H9 (cell line): ENCODE results near the gene NHERF1. TPM values are rescaled to one million over a fixed set of nuclear protein-coding genes. Genes with fewer than 3 reads are reported as not detected.

ENCODE experiments used
- DNase-seq: peaks from one replicate; pipeline ENCODE4 v3.0.0-alpha.2; 2017
- H2AFZ ChIP-seq: one replicate; pipeline ENCODE4 v1.6.1; 2013; ENCODE audit warnings: mild to moderate bottlenecking, low read length, control low read depth, moderate library complexity
- H2AK5ac ChIP-seq: 2 replicates; pipeline ENCODE4 v1.6.1; 2013; ENCODE audit warnings: low read length, control low read depth, mixed read lengths; ENCODE audit not compliant: insufficient read length
- H2BK120ac ChIP-seq: one replicate; pipeline ENCODE4 v1.6.1; 2013; ENCODE audit warnings: low read depth, mild to moderate bottlenecking, low read length, control low read depth, inconsistent platforms; ENCODE audit not compliant: poor library complexity, severe bottlenecking
- H2BK12ac ChIP-seq: 2 replicates; pipeline ENCODE4 v1.6.1; 2013; ENCODE audit warnings: low read length, control low read depth, mixed read lengths, low read depth; ENCODE audit not compliant: insufficient read length
- H2BK15ac ChIP-seq: 2 replicates; pipeline ENCODE4 v1.6.1; 2013; ENCODE audit warnings: low read depth, low read length, control low read depth
- H2BK20ac ChIP-seq: one replicate; pipeline ENCODE4 v1.6.1; 2013; ENCODE audit warnings: low read depth, mild to moderate bottlenecking, low read length, control low read depth, inconsistent platforms; ENCODE audit not compliant: poor library complexity, severe bottlenecking
- H2BK5ac ChIP-seq: 2 replicates; pipeline ENCODE4 v1.6.1; 2013; ENCODE audit warnings: low read length, control low read depth, mixed read lengths; ENCODE audit not compliant: insufficient read length
- H3K14ac ChIP-seq: 2 replicates; pipeline ENCODE4 v1.6.1; 2013; ENCODE audit warnings: low read length, control low read depth; ENCODE audit not compliant: insufficient read depth
- H3K18ac ChIP-seq: 2 replicates; pipeline ENCODE4 v1.6.1; 2013; ENCODE audit warnings: low read depth, mild to moderate bottlenecking, mixed read lengths, low read length, control low read depth; ENCODE audit not compliant: insufficient read length
- H3K23ac ChIP-seq: 2 replicates; pipeline ENCODE4 v1.6.1; 2013; ENCODE audit warnings: low read length, control low read depth, mixed read lengths, low read depth; ENCODE audit not compliant: insufficient read length
- H3K23me2 ChIP-seq: 2 replicates; pipeline ENCODE4 v1.6.1; 2013; ENCODE audit warnings: low read depth, mild to moderate bottlenecking, mixed read lengths, low read length, control low read depth; ENCODE audit not compliant: insufficient read length, poor library complexity, severe bottlenecking
- H3K27ac ChIP-seq: 2 replicates; pipeline ENCODE4 v1.5.1; 2013; ENCODE audit warnings: low read length, control low read depth, mixed read lengths, low read depth; ENCODE audit not compliant: insufficient read length
- H3K27me3 ChIP-seq: 2 replicates; pipeline ENCODE4 v1.6.1; 2013; ENCODE audit warnings: low read length, control low read depth, inconsistent platforms; ENCODE audit not compliant: insufficient read depth
- H3K4ac ChIP-seq: 2 replicates; pipeline ENCODE4 v1.6.1; 2013; ENCODE audit warnings: low read depth, mild to moderate bottlenecking, control low read depth, inconsistent platforms, low read length, moderate library complexity
- H3K4me1 ChIP-seq: 2 replicates; pipeline ENCODE4 v1.6.1; 2013; ENCODE audit warnings: low read length, control low read depth, inconsistent platforms; ENCODE audit not compliant: insufficient read depth
- H3K4me2 ChIP-seq: 2 replicates; pipeline ENCODE4 v1.6.1; 2013; ENCODE audit warnings: low read length, control low read depth, mixed read lengths; ENCODE audit not compliant: insufficient read length, insufficient read depth
- H3K56ac ChIP-seq: 2 replicates; pipeline ENCODE4 v1.6.1; 2013; ENCODE audit warnings: low read depth, mild to moderate bottlenecking, mixed read lengths, low read length, control low read depth; ENCODE audit not compliant: insufficient read length
- H3K79me1 ChIP-seq: 2 replicates; pipeline ENCODE4 v1.6.1; 2013; ENCODE audit warnings: low read depth, mild to moderate bottlenecking, moderate library complexity, low read length, control low read depth, inconsistent platforms; ENCODE audit not compliant: insufficient read depth, poor library complexity, severe bottlenecking
- H3K79me2 ChIP-seq: 2 replicates; pipeline ENCODE4 v1.6.1; 2013; ENCODE audit warnings: low read length, control low read depth, inconsistent platforms; ENCODE audit not compliant: insufficient read depth
- H3K9ac ChIP-seq: 2 replicates; pipeline ENCODE4 v1.6.1; 2013; ENCODE audit warnings: low read length, control low read depth, mixed read lengths; ENCODE audit not compliant: insufficient read length; ENCODE audit errors: extremely low read depth
- H3K9me3 ChIP-seq: one replicate; pipeline ENCODE4 v1.6.1; 2013; ENCODE audit warnings: low read depth, low read length, inconsistent platforms; ENCODE audit not compliant: control insufficient read depth
- H3T11ph ChIP-seq: one replicate; pipeline ENCODE4 v1.6.1; 2013; ENCODE audit warnings: mild to moderate bottlenecking, low read length, control low read depth, inconsistent platforms
- H4K20me1 ChIP-seq: one replicate; pipeline ENCODE4 v1.6.1; 2013; ENCODE audit not compliant: control insufficient read depth, insufficient read length, insufficient read depth
- H4K5ac ChIP-seq: 2 replicates; pipeline ENCODE4 v1.6.1; 2013; ENCODE audit warnings: low read depth, mild to moderate bottlenecking, mixed read lengths, low read length, control low read depth; ENCODE audit not compliant: insufficient read length
- H4K8ac ChIP-seq: replicated peaks from 2 replicates; pipeline ENCODE4 v1.6.1; 2013; ENCODE audit warnings: low read length, control low read depth, mixed read lengths, low read depth; ENCODE audit not compliant: insufficient read length
- H4K91ac ChIP-seq: 2 replicates; pipeline ENCODE4 v1.6.1; 2013; ENCODE audit warnings: low read depth, mild to moderate bottlenecking, moderate library complexity, mixed read lengths, low read length, control low read depth; ENCODE audit not compliant: insufficient read length
- H3K27ac Mint-ChIP-seq, 3 experiments: 2 replicates in 2 of 3; 3 replicates in 1 of 3; pipeline ENCODE4 v1.8.0; 2020 to 2021; ENCODE audit warnings: mixed read lengths in 3 of 3, mild to moderate bottlenecking in 1 of 3, moderate library complexity in 1 of 3
- H3K27me3 Mint-ChIP-seq: 2 replicates; pipeline ENCODE4 v1.8.0; 2021; ENCODE audit warnings: low read depth, mild to moderate bottlenecking, moderate library complexity, mixed read lengths
- H3K36me3 Mint-ChIP-seq, 3 experiments: 2 replicates in 2 of 3; 3 replicates in 1 of 3; pipeline ENCODE4 v1.8.0; 2020 to 2021; ENCODE audit warnings: low read depth in 3 of 3, mixed read lengths in 3 of 3; ENCODE audit not compliant: insufficient read depth in 1 of 3
- H3K4me1 Mint-ChIP-seq, 2 experiments: 2 replicates each; pipeline ENCODE4 v1.8.0; 2020; ENCODE audit warnings: mixed read lengths in 2 of 2
- H3K4me3 Mint-ChIP-seq, 2 experiments: 2 replicates in 1 of 2; 3 replicates in 1 of 2; pipeline ENCODE4 v1.8.0; 2020 to 2021; ENCODE audit warnings: mild to moderate bottlenecking in 2 of 2, mixed read lengths in 2 of 2, moderate library complexity in 1 of 2
- H3K9me3 Mint-ChIP-seq, 2 experiments: 2 replicates in 1 of 2; 3 replicates in 1 of 2; pipeline ENCODE4 v1.8.0; 2020; ENCODE audit warnings: mild to moderate bottlenecking in 2 of 2, mixed read lengths in 2 of 2, moderate library complexity in 1 of 2
- CTCF ChIP-seq: fragments of 200-600 bp; sonication (generic); conservative IDR thresholded peaks from 3 replicates; pipeline ENCODE4 v1.8.0; 2021; ENCODE audit warnings: antibody characterized with exemption, mild to moderate bottlenecking
- WGBS: extraction: QIAGEN DNeasy Blood & Tissue Kit; methylation state at CpG from one replicate; pipeline ENCODE4 v1.1.7; 2013; ENCODE audit warnings: missing lambda C conversion rate, low lambda C conversion rate, mixed read lengths; ENCODE audit not compliant: insufficient read length; ENCODE audit errors: extremely low coverage; 5-methylcytosine and 5-hydroxymethylcytosine counted together
- total RNA-seq: library from RNA; stranded (reverse); gene quantifications from 2 replicates; pipeline ENCODE4 v1.2.1, GENCODE V29; 2021

Gene NHERF1
- total RNA-seq, 1 experiment from 2014 or later: 74.4 TPM

DNA sequence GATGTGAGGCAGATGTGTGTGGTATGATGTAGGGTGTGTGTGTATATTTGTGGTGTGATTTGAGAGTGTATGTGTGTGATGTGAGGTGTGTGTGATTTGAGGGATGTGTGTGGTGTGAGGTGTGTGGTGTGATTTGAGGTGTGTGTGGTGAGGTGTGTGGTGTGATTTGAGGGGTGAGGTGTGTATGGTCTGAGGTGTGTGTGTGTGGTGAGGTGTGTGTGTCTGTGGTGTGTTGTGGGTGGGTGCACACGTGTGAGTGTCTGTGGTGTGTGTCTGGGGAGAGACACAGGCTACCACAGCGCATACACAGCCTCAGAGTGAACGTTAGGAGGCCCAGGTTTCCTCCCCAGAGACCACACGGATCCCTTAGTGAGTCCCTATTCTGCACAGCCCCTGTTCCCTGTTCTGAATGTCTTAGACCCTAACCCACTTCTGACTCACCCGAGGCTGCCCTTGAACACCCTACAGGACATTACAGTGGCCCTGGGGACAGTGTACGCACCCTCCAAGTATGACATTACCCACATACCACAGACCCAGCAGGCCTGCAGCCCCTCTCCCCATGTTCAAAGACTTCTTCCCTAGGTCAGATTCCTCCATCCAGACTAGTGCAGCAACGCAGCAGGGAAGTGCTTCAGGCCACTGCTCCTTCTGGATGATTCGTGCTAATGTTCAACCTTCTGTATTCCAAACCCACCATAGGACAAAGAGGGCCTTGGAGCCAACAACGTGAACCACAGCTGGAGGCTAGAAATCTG, 14.9 kb upstream of the NHERF1 start:
- no peak overlapping the region for H2BK5ac ChIP-seq
- DNase-seq: no peak
- peak overlapping the region; percentile 32 for H3K18ac ChIP-seq
- no peak overlapping the region for H4K8ac ChIP-seq
- no peak overlapping the region for H2BK20ac ChIP-seq
- peaks cover 9% of the 10 kb centered on the region for H3K23me2 ChIP-seq
- H2BK120ac ChIP-seq: no peak overlapping the region
- H2AFZ ChIP-seq: no peak overlapping the region
- no peaks in the 10 kb centered on the region for H3K9me3 ChIP-seq
- no peak overlapping the region for H2BK12ac ChIP-seq
- H3T11ph ChIP-seq: no peak overlapping the region
- WGBS: no CpG with 5 or more reads among the region's 9 CpGs
- H3K27ac ChIP-seq: no peak overlapping the region
- H2BK15ac ChIP-seq: no peak overlapping the region
- H2AK5ac ChIP-seq: no peak overlapping the region
- H4K91ac ChIP-seq: no peak overlapping the region
- H3K4ac ChIP-seq: no peak overlapping the region
- H3K23ac ChIP-seq: no peak overlapping the region
- no peak overlapping the region for H3K14ac ChIP-seq
- H3K4me2 ChIP-seq: no peak overlapping the region
- no peak overlapping the region for H3K56ac ChIP-seq
- Mint-ChIP-seq H3K4me3 (no peak overlapping the region), H3K4me1 (peaks cover 12 to 14% of the 10 kb centered on the region in 2 experiments), H3K27ac (no peak overlapping the region), H3K27me3 (peaks cover 15% of the 10 kb centered on the region), H3K9me3 (no peaks in the 10 kb centered on the region), H3K36me3 (no peaks in the 10 kb centered on the region)
- no peak overlapping the region for H3K9ac ChIP-seq
- TF ChIP-seq CTCF: no peak
- H3K79me2 ChIP-seq: no peaks in the 10 kb centered on the region
- H4K5ac ChIP-seq: no peak overlapping the region
- H3K79me1 ChIP-seq: no peaks in the 10 kb centered on the region
- no peaks in the 10 kb centered on the region; the same call in 1 of the 2 replicates for H3K27me3 ChIP-seq
- H3K4me1 ChIP-seq: no peaks in the 10 kb centered on the region
- H4K20me1 ChIP-seq: no peaks in the 10 kb centered on the region
